Mammary epithelial cell (primary cell): ENCODE data around the gene GPC5.

Experiments used
- EZH2 ChIP-seq: IDR thresholded peaks from 2 replicates; pipeline ENCODE4 v1.6.1; 2012; ENCODE audit warnings: low read length, inconsistent platforms, borderline replicate concordance
- TF ChIP-seq, protein P1 (sequence below), 2 donors: IDR thresholded peaks in 1 of 2; conservative IDR thresholded peaks in 1 of 2; 2 replicates each; pipeline ENCODE4 v1.5.1; 2011 to 2012; ENCODE audit warnings: inconsistent platforms in 2 of 2, low read length in 2 of 2, mild to moderate bottlenecking in 2 of 2, control low read depth in 1 of 2, low read depth in 1 of 2; ENCODE audit not compliant: insufficient read depth in 1 of 2; ENCODE audit errors: extremely low read depth in 1 of 2

GRCh38 chr13:91792054-91792453 lies 393.6 kb downstream of the GPC5 start:
- TF ChIP-seq, protein P1, sequence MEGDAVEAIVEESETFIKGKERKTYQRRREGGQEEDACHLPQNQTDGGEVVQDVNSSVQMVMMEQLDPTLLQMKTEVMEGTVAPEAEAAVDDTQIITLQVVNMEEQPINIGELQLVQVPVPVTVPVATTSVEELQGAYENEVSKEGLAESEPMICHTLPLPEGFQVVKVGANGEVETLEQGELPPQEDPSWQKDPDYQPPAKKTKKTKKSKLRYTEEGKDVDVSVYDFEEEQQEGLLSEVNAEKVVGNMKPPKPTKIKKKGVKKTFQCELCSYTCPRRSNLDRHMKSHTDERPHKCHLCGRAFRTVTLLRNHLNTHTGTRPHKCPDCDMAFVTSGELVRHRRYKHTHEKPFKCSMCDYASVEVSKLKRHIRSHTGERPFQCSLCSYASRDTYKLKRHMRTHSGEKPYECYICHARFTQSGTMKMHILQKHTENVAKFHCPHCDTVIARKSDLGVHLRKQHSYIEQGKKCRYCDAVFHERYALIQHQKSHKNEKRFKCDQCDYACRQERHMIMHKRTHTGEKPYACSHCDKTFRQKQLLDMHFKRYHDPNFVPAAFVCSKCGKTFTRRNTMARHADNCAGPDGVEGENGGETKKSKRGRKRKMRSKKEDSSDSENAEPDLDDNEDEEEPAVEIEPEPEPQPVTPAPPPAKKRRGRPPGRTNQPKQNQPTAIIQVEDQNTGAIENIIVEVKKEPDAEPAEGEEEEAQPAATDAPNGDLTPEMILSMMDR (conservative IDR thresholded peaks at IDR 0.05 in 1 of 2, IDR thresholded peaks at IDR 0.05 in 1 of 2; ENCODE audit: extremely low read depth in 1 of 2, insufficient read depth in 1 of 2, low read depth in 1 of 2, low read length in 2 of 2), result no peak
- no peak for TF ChIP-seq EZH2
